Liver (tissue), 9 donors: ENCODE results near the gene PKMYT1. TPM values are rescaled to one million over a fixed set of nuclear protein-coding genes. Genes with fewer than 3 reads are reported as not detected.

Source experiments
- DNase-seq: peaks from one replicate; pipeline ENCODE4 v3.0.0-alpha.2; 2017; ENCODE audit warnings: low spot score
- H3K27ac ChIP-seq, 2 donors: one replicate each; pipeline ENCODE4 v1.7.0; 2013; ENCODE audit warnings: inconsistent platforms in 2 of 2, low read length in 2 of 2, control low read depth in 1 of 2, low read depth in 1 of 2, mild to moderate bottlenecking in 1 of 2
- H3K27me3 ChIP-seq, 4 donors: one replicate each; pipeline versions ENCODE4 v1.6.1 to v1.7.0; 2013; ENCODE audit warnings: low read length in 3 of 4, inconsistent platforms in 1 of 4, mild to moderate bottlenecking in 1 of 4, moderate library complexity in 1 of 4; ENCODE audit not compliant: control insufficient read depth in 4 of 4, insufficient read depth in 4 of 4
- H3K36me3 ChIP-seq, 4 donors: one replicate each; pipeline versions ENCODE4 v1.6.1 to v1.7.0; 2013; ENCODE audit warnings: low read length in 3 of 4, mild to moderate bottlenecking in 3 of 4, low read depth in 1 of 4, moderate library complexity in 1 of 4; ENCODE audit not compliant: control insufficient read depth in 4 of 4, insufficient read depth in 3 of 4
- H3K4me1 ChIP-seq, 4 donors: one replicate each; pipeline versions ENCODE4 v1.6.1 to v1.7.0; 2013; ENCODE audit warnings: low read length in 3 of 4, mild to moderate bottlenecking in 3 of 4, moderate library complexity in 1 of 4; ENCODE audit not compliant: control insufficient read depth in 4 of 4, insufficient read depth in 4 of 4
- H3K4me3 ChIP-seq, 3 donors: one replicate each; pipeline versions ENCODE4 v1.6.1 to v1.7.0; 2013; ENCODE audit warnings: low read length in 3 of 3, control low read depth in 1 of 3, low read depth in 1 of 3, mild to moderate bottlenecking in 1 of 3
- H3K9ac ChIP-seq, 2 donors: one replicate each; pipeline ENCODE4 v1.7.0; 2013; ENCODE audit warnings: low read length in 2 of 2, mild to moderate bottlenecking in 2 of 2, moderate library complexity in 2 of 2, control low read depth in 1 of 2, low read depth in 1 of 2
- H3K9me3 ChIP-seq, 4 donors: one replicate each; pipeline versions ENCODE4 v1.6.1 to v1.7.0; 2013; ENCODE audit warnings: low read length in 3 of 4; ENCODE audit not compliant: control insufficient read depth in 4 of 4
- CTCF ChIP-seq: fragments of 150-350 bp; IDR thresholded peaks from 2 replicates; pipeline ENCODE4 v1.5.1; 2017; ENCODE audit warnings: improper control_type of control experiment, low read depth, low read length; ENCODE audit not compliant: missing input control
- EGR1 ChIP-seq, 2 donors: IDR thresholded peaks; 2 replicates each; pipeline ENCODE4 v1.6.1; 2016 to 2018; ENCODE audit warnings: antibody characterized with exemption in 2 of 2, low read depth in 2 of 2
- FOXA1 ChIP-seq: IDR thresholded peaks from 2 replicates; pipeline ENCODE4 v1.6.1; 2016; ENCODE audit warnings: antibody characterized with exemption
- FOXA2 ChIP-seq: IDR thresholded peaks from 2 replicates; pipeline ENCODE4 v1.6.1; 2016; ENCODE audit warnings: antibody characterized with exemption
- GABPA ChIP-seq, 2 donors: IDR thresholded peaks in 1 of 2; conservative IDR thresholded peaks in 1 of 2; 2 replicates each; pipeline ENCODE4 v1.6.1; 2016; ENCODE audit warnings: antibody characterized with exemption in 2 of 2, mild to moderate bottlenecking in 1 of 2, moderate library complexity in 1 of 2
- HNF4A ChIP-seq, 2 donors: conservative IDR thresholded peaks; 2 replicates each; pipeline ENCODE4 v1.6.1; 2016; ENCODE audit warnings: antibody characterized with exemption in 2 of 2, mild to moderate bottlenecking in 2 of 2
- HNF4G ChIP-seq: IDR thresholded peaks from 2 replicates; pipeline ENCODE4 v1.6.1; 2016; ENCODE audit warnings: antibody characterized with exemption
- JUND ChIP-seq, 2 donors: IDR thresholded peaks; 2 replicates each; pipeline ENCODE4 v1.6.1; 2016; ENCODE audit warnings: antibody characterized with exemption in 2 of 2
- NR2F2 ChIP-seq: IDR thresholded peaks from 2 replicates; pipeline ENCODE4 v1.6.1; 2016; ENCODE audit warnings: antibody characterized with exemption
- RAD21 ChIP-seq, 2 donors: IDR thresholded peaks; 2 replicates each; pipeline ENCODE4 v1.6.1; 2016; ENCODE audit warnings: antibody characterized with exemption in 2 of 2, mild to moderate bottlenecking in 2 of 2
- REST ChIP-seq: IDR thresholded peaks from 2 replicates; pipeline ENCODE4 v1.6.1; 2016; ENCODE audit warnings: antibody characterized with exemption, mild to moderate bottlenecking
- RXRA ChIP-seq, 2 donors: IDR thresholded peaks; 2 replicates each; pipeline ENCODE4 v1.6.1; 2017 to 2018; ENCODE audit warnings: antibody characterized with exemption in 2 of 2, mild to moderate bottlenecking in 1 of 2
- SP1 ChIP-seq: IDR thresholded peaks from 2 replicates; pipeline ENCODE4 v1.6.1; 2018; ENCODE audit warnings: antibody characterized with exemption, mild to moderate bottlenecking
- TAF1 ChIP-seq: conservative IDR thresholded peaks from 2 replicates; pipeline ENCODE4 v1.6.1; 2016; ENCODE audit warnings: antibody characterized with exemption, mild to moderate bottlenecking
- YY1 ChIP-seq: IDR thresholded peaks from 2 replicates; pipeline ENCODE4 v1.6.1; 2016; ENCODE audit warnings: antibody characterized with exemption, mild to moderate bottlenecking
- ZBTB33 ChIP-seq: IDR thresholded peaks from 2 replicates; pipeline ENCODE4 v1.6.1; 2016; ENCODE audit warnings: antibody characterized with exemption
- WGBS: extraction: QIAGEN DNeasy Blood & Tissue Kit; methylation state at CpG from one replicate; pipeline ENCODE4 v1.1.7; 2013; 5-methylcytosine and 5-hydroxymethylcytosine counted together
- polyA plus RNA-seq, 2 donors: library from polyadenylated mRNA; stranded (reverse) in 1 of 2; unstranded in 1 of 2; fragments of 200-250 nt in 1 of 2; fragments of >200 nt in 1 of 2; fragmentation: Nextera tagmentation in 1 of 2; extraction: Ambion mirVana in 1 of 2; gene quantifications; one replicate each; pipeline versions ENCODE4 v1.2.1 to v1.2.3, GENCODE V29; 2013 to 2015
- total RNA-seq, 2 donors: library from RNA; depleted of rRNA; stranded (reverse); fragments of >200 nt; gene quantifications; one replicate each; pipeline ENCODE4 v1.2.3, GENCODE V29; 2014
- TF ChIP-seq, protein P1 (sequence below): IDR thresholded peaks from 2 replicates; pipeline ENCODE4 v1.6.1; 2016; ENCODE audit warnings: antibody characterized with exemption
- TF ChIP-seq, protein P2 (sequence below): IDR thresholded peaks from 2 replicates; pipeline ENCODE4 v1.6.1; 2016; ENCODE audit warnings: antibody characterized with exemption
- donor health status: healthy.
- donor health status: healthy.
- donor health status: healthy.
- donor health status: healthy.
- donor health status: healthy.

PKMYT1 gene
- total and polyA plus RNA-seq, 4 donors: 0.50 to 15.8 (median 2.6) TPM

GRCh38 chr16:2979669-2980226 lies 498 bp downstream of the PKMYT1 start (continued):
- TF ChIP-seq CTCF (no peak), FOXA1 (no peak)

- 33% methylated on average over 6 of the region's 6 CpGs for WGBS
- no peak overlapping the region for H3K27ac ChIP-seq
These were observed 2.8 kb downstream of the PKMYT1 start for GRCh38 chr16:2977440-2977839.

More at GRCh38 chr16:2977440-2977839, 2.8 kb downstream of the PKMYT1 start:
- no peak overlapping the region for H3K4me3 ChIP-seq
- H3K4me1 ChIP-seq: peaks cover 8 to 25% (median 14%) of the 10 kb centered on the region in 4 donors
- H3K9ac ChIP-seq: no peak overlapping the region
- TF ChIP-seq, protein P1, sequence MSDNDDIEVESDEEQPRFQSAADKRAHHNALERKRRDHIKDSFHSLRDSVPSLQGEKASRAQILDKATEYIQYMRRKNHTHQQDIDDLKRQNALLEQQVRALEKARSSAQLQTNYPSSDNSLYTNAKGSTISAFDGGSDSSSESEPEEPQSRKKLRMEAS: no peak
- TF ChIP-seq, protein P2, sequence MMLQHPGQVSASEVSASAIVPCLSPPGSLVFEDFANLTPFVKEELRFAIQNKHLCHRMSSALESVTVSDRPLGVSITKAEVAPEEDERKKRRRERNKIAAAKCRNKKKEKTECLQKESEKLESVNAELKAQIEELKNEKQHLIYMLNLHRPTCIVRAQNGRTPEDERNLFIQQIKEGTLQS: no peak
- no peak for TF ChIP-seq RAD21 (IDR thresholded peaks at IDR 0.05)
- no peak for TF ChIP-seq EGR1 (IDR thresholded peaks at IDR 0.05; ENCODE audit: low read depth in 2 of 2)
- TF ChIP-seq NR2F2: no peak
- peak; percentile 34 to 41 for TF ChIP-seq RXRA (IDR thresholded peaks at IDR 0.05)
- no peak for TF ChIP-seq ZBTB33
- peak; percentile 34 for TF ChIP-seq FOXA2
- peak; percentile 81 for TF ChIP-seq SP1
- peak; percentile 51 for TF ChIP-seq FOXA1
- peak; percentile 49 to 68 for TF ChIP-seq HNF4A (conservative IDR thresholded peaks at IDR 0.05)
- no peak for TF ChIP-seq TAF1
- TF ChIP-seq REST: no peak
- TF ChIP-seq HNF4G: no peak
- TF ChIP-seq YY1: peak; percentile 83
- no peak for TF ChIP-seq GABPA (IDR thresholded peaks at IDR 0.05 in 1 of 2, conservative IDR thresholded peaks at IDR 0.05 in 1 of 2)
- no peak for TF ChIP-seq CTCF
- no peak for TF ChIP-seq JUND (IDR thresholded peaks at IDR 0.05)
- no peaks in the 10 kb centered on the region for H3K9me3 ChIP-seq
- H3K27me3 ChIP-seq: peaks cover 0 to 2% (median 0%) of the 10 kb centered on the region in 4 donors
- no peaks in the 10 kb centered on the region for H3K36me3 ChIP-seq
- no peak for DNase-seq
